Mesothelial cell of epicardium (in vitro differentiated cells): ENCODE results near the gene TMPRSS6. TPM values are rescaled to one million over a fixed set of nuclear protein-coding genes. Genes with fewer than 3 reads are reported as not detected.

Source experiments
- DNase-seq, 2 experiments: peaks; one replicate each; pipeline ENCODE4 v3.0.0; 2021; ENCODE audit warnings: low spot score in 2 of 2; ENCODE audit not compliant: unreplicated experiment in 2 of 2
- H3K27ac Mint-ChIP-seq: 2 replicates; pipeline ENCODE4 v1.8.0; 2021; ENCODE audit warnings: mixed read lengths
- H3K27me3 Mint-ChIP-seq: 2 replicates; pipeline ENCODE4 v1.8.0; 2021; ENCODE audit warnings: low read depth, mixed read lengths
- H3K36me3 Mint-ChIP-seq: 2 replicates; pipeline ENCODE4 v1.8.0; 2021; ENCODE audit warnings: mixed read lengths
- H3K4me1 Mint-ChIP-seq: 2 replicates; pipeline ENCODE4 v1.8.0; 2021; ENCODE audit warnings: mixed read lengths
- H3K4me3 Mint-ChIP-seq: 2 replicates; pipeline ENCODE4 v1.8.0; 2021; ENCODE audit warnings: mild to moderate bottlenecking, moderate library complexity, mixed read lengths
- H3K9me3 Mint-ChIP-seq: 2 replicates; pipeline ENCODE4 v1.8.0; 2021; ENCODE audit warnings: mixed read lengths
- CTCF ChIP-seq: fragments of 200-600 bp; sonication (generic); IDR thresholded peaks from one replicate; pipeline ENCODE4 v1.5.0; 2021; ENCODE audit warnings: antibody characterized with exemption; ENCODE audit not compliant: unreplicated experiment
- total RNA-seq: library from RNA; stranded (reverse); gene quantifications from 3 replicates; pipeline ENCODE4 v1.2.1, GENCODE V29; 2021

Gene TMPRSS6
- total RNA-seq, 1 donor from 2014 or later: not detected

GRCh38 chr22:37054600-37055365 is 54.7 kb downstream of the TMPRSS6 start:
- H3K9me3 Mint-ChIP-seq: no peaks in the 10 kb centered on the region
- peaks cover 2% of the 10 kb centered on the region for H3K36me3 Mint-ChIP-seq
- TF ChIP-seq CTCF: no peak
- no peak overlapping the region for H3K27ac Mint-ChIP-seq
- DNase-seq: no peak
- H3K4me3 Mint-ChIP-seq: no peak overlapping the region
- H3K27me3 Mint-ChIP-seq: no peaks in the 10 kb centered on the region
- peaks cover 6% of the 10 kb centered on the region for H3K4me1 Mint-ChIP-seq

- no peak overlapping the region for H3K27ac Mint-ChIP-seq
- H3K36me3 Mint-ChIP-seq: peaks cover 2% of the 10 kb centered on the region
- TF ChIP-seq CTCF: no peak
- no peaks in the 10 kb centered on the region for H3K27me3 Mint-ChIP-seq
- H3K4me3 Mint-ChIP-seq: no peak overlapping the region
- no peaks in the 10 kb centered on the region for H3K9me3 Mint-ChIP-seq
- DNase-seq: no peak
- H3K4me1 Mint-ChIP-seq: peaks cover 6% of the 10 kb centered on the region
These were observed 55.5 kb downstream of the TMPRSS6 start for GRCh38 chr22:37054056-37054395.

GRCh38 chr22:37053310-37054055 is 56.0 kb downstream of the TMPRSS6 start:
- no peak for TF ChIP-seq CTCF
- H3K27ac Mint-ChIP-seq: no peak overlapping the region
- H3K9me3 Mint-ChIP-seq: no peaks in the 10 kb centered on the region
- H3K4me1 Mint-ChIP-seq: peaks cover 6% of the 10 kb centered on the region
- no peaks in the 10 kb centered on the region for H3K27me3 Mint-ChIP-seq
- H3K36me3 Mint-ChIP-seq: peaks cover 2% of the 10 kb centered on the region
- DNase-seq: no peak
- H3K4me3 Mint-ChIP-seq: peak overlapping the region; percentile 65

GRCh38 chr22:37052386-37053309 is 56.9 kb downstream of the TMPRSS6 start:
- peaks cover 2% of the 10 kb centered on the region for H3K36me3 Mint-ChIP-seq
- peak overlapping the region; percentile 65 for H3K4me3 Mint-ChIP-seq
- H3K9me3 Mint-ChIP-seq: no peaks in the 10 kb centered on the region
- TF ChIP-seq CTCF: no peak
- DNase-seq: no peak
- no peaks in the 10 kb centered on the region for H3K27me3 Mint-ChIP-seq
- H3K27ac Mint-ChIP-seq: no peak overlapping the region
- H3K4me1 Mint-ChIP-seq: peaks cover 6% of the 10 kb centered on the region
